HS-5 (cell line): Measurements from ENCODE around the gene MUC21.

Source experiments
- DNase-seq: peaks from one replicate; pipeline ENCODE4 v3.0.0-alpha.2; 2012; ENCODE audit warnings: low read depth

MUC21 gene

GRCh38 chr6:30983439-30983838 lies at the start of gene MUC21:
TSS of gene MUC21 (plus strand) at chr6:30983718. CDS start at chr6:30983959, 241 bp downstream.
- no peak for DNase-seq

- DNase-seq: no peak
These were observed 48.5 kb upstream of the MUC21 start for GRCh38 chr6:30935018-30935417.

GRCh38 chr6:30937265-30937664 lies 46.3 kb upstream of the MUC21 start:
- no peak for DNase-seq

GRCh38 chr6:30938730-30939129 lies 44.8 kb upstream of the MUC21 start:
- no peak for DNase-seq

GRCh38 chr6:30939473-30939872 lies 44.0 kb upstream of the MUC21 start:
- DNase-seq: no peak

- DNase-seq: no peak
These were observed 43.0 kb upstream of the MUC21 start, which contains the start of gene MUCL3 for GRCh38 chr6:30940361-30940986. TSS of gene MUCL3 (plus strand) at chr6:30940973. CDS start at chr6:30941000, 27 bp downstream.

- DNase-seq: peak; percentile 53
These were observed 41.0 kb upstream of the MUC21 start for GRCh38 chr6:30942338-30943060.

GRCh38 chr6:30944051-30944450 lies 39.5 kb upstream of the MUC21 start:
- DNase-seq: no peak

- no peak for DNase-seq
These were observed 38.2 kb upstream of the MUC21 start for GRCh38 chr6:30945281-30945680.

- DNase-seq: no peak
These were observed 36.3 kb upstream of the MUC21 start for GRCh38 chr6:30947231-30947630.

GRCh38 chr6:30948811-30949210 lies 34.7 kb upstream of the MUC21 start:
- DNase-seq: no peak

GRCh38 chr6:30951907-30952469 lies 31.5 kb upstream of the MUC21 start:
- DNase-seq: no peak

GRCh38 chr6:30954631-30955366 lies 28.7 kb upstream of the MUC21 start:
- no peak for DNase-seq

GRCh38 chr6:30955367-30956042 lies 28.0 kb upstream of the MUC21 start:
- DNase-seq: no peak

- DNase-seq: no peak
These were observed 25.8 kb upstream of the MUC21 start for GRCh38 chr6:30957716-30958115.

- DNase-seq: no peak
These were observed 22.4 kb upstream of the MUC21 start for GRCh38 chr6:30960907-30961673.

- no peak for DNase-seq
These were observed 20.8 kb upstream of the MUC21 start for GRCh38 chr6:30962716-30963115.

- DNase-seq: no peak
These were observed 19.9 kb upstream of the MUC21 start for GRCh38 chr6:30963641-30964040.

- DNase-seq: no peak
These were observed 19.4 kb upstream of the MUC21 start for GRCh38 chr6:30964075-30964474.

GRCh38 chr6:30965140-30965601 lies 18.3 kb upstream of the MUC21 start:
- DNase-seq: no peak

GRCh38 chr6:30966154-30966553 lies 17.4 kb upstream of the MUC21 start:
- DNase-seq: no peak
